ENCODE results near the gene RGS2. TPM values are rescaled to one million over a fixed set of nuclear protein-coding genes. Genes with fewer than 3 reads are reported as not detected.

Gene RGS2
- total and polyA plus RNA-seq, 9 of the 15 experiments (the other 6 are each of a cell fraction or from before 2014, with no cell fraction given), result 2.5 to 5.4 (median 3.8) TPM

DNA sequence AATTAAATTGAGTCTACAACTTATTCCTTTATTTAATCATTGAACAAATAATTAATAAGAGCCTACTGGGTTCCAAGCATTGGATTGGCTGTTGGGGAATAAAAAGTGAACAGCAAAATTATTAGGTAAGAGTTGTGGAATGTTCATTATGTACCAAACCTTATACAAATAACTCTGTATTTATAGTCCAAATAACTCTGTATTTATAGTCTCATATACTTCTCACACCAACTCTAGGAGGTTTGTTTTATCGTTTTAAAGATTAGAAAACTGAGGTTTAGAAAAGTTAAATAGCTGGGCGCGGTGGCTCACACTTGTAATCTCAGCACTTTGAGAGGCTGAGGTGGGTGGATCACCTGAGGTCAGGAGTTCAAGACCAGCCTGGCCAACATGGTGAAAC lies 40.6 kb downstream of the RGS2 start:
- TF ChIP-seq MYC (IDR thresholded peaks at IDR 0.05; ENCODE audit: low read depth, low read length) (no peak), MYC (CRISPR knock-in tag; IDR thresholded peaks at IDR 0.05; ENCODE audit: borderline replicate concordance, low read depth) (no peak), ZKSCAN8 (CRISPR knock-in tag; IDR thresholded peaks at IDR 0.05) (no peak), ZNF79 (CRISPR knock-in tag; IDR thresholded peaks at IDR 0.05; ENCODE audit: low read depth) (no peak), PCBP2 (IDR thresholded peaks at IDR 0.05; ENCODE audit: low read depth, low read length, poor library complexity, severe bottlenecking) (no peak), CBFA2T2 (conservative IDR thresholded peaks at IDR 0.05) (no peak), RBM22 (IDR thresholded peaks at IDR 0.05; ENCODE audit: low read depth, low read length, poor library complexity, severe bottlenecking) (no peak), ETS2 (tag; IDR thresholded peaks at IDR 0.05; ENCODE audit: borderline replicate concordance, poor library complexity, severe bottlenecking) (no peak), RBBP5 (IDR thresholded peaks at IDR 0.05; ENCODE audit: borderline replicate concordance, insufficient read depth, low read length, poor library complexity, severe bottlenecking) (no peak), SAP30 (IDR thresholded peaks at IDR 0.05; ENCODE audit: borderline replicate concordance, insufficient read depth, low read depth, low read length, poor library complexity, severe bottlenecking) (no peak), GATA2 (CRISPR knock-in tag; IDR thresholded peaks at IDR 0.05) (no peak), ELF1 (tag; IDR thresholded peaks at IDR 0.05) (no peak), POLR2B (IDR thresholded peaks at IDR 0.05; ENCODE audit: low read depth, partially characterized antibody) (no peak)
- TF ChIP-seq, protein P1, sequence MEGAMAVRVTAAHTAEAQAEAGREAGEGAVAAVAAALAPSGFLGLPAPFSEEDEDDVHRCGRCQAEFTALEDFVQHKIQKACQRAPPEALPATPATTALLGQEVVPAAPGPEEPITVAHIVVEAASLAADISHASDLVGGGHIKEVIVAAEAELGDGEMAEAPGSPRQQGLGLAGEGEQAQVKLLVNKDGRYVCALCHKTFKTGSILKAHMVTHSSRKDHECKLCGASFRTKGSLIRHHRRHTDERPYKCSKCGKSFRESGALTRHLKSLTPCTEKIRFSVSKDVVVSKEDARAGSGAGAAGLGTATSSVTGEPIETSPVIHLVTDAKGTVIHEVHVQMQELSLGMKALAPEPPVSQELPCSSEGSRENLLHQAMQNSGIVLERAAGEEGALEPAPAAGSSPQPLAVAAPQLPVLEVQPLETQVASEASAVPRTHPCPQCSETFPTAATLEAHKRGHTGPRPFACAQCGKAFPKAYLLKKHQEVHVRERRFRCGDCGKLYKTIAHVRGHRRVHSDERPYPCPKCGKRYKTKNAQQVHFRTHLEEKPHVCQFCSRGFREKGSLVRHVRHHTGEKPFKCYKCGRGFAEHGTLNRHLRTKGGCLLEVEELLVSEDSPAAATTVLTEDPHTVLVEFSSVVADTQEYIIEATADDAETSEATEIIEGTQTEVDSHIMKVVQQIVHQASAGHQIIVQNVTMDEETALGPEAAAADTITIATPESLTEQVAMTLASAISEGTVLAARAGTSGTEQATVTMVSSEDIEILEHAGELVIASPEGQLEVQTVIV (CRISPR knock-in tag; IDR thresholded peaks at IDR 0.05; ENCODE audit: borderline replicate concordance), result no peak
- H3K9me3 ChIP-seq (replicated peaks; ENCODE audit: control insufficient read depth, insufficient read depth, low read depth, low read length), result no peaks in the 10 kb centered on the region
- 4% methylated on average over 3 of the region's 3 CpGs for WGBS (ENCODE audit: insufficient coverage, low coverage, missing lambda C conversion rate)
- BruUV-seq (replicated peaks), result no TSS peak
- intact Hi-C loops (cut with micrococcal nuclease), result no loop called here
- H3K36me3 ChIP-seq (ENCODE audit: control insufficient read depth, insufficient read depth, low read length), result no peaks in the 10 kb centered on the region
- no peak overlapping the region for H3K9ac ChIP-seq (ENCODE audit: insufficient read depth in 1 of 2, low read depth in 2 of 2, low read length in 2 of 2)
- DNase-seq (ENCODE audit: extremely low read depth in 1 of 4, low spot score in 3 of 4) (no peak), ATAC-seq (no peak), FAIRE-seq (no peak)
- no peaks in the 10 kb centered on the region for H3K9me1 ChIP-seq (ENCODE audit: control insufficient read depth, insufficient read depth, low read length)
- no peaks in the 10 kb centered on the region for H3K4me1 ChIP-seq (replicated peaks in 1 of 2; ENCODE audit: control insufficient read depth in 2 of 2, insufficient read depth in 2 of 2, low read length in 2 of 2)
- in situ Hi-C loops (cut with MboI), result no loop called here
- CTCF ChIA-PET (ENCODE audit: low intra/inter-chr PET ratio), result no interaction called here
- H3K4me2 ChIP-seq (ENCODE audit: insufficient read depth, low read length), result no peak overlapping the region
- no peaks in the 10 kb centered on the region; a peak in 1 of 5 replicates for H3K27me3 ChIP-seq (ENCODE audit: control insufficient read depth in 2 of 2, insufficient read depth in 2 of 2, low read length in 2 of 2)
- no peaks in the 10 kb centered on the region for H4K20me1 ChIP-seq (replicated peaks; ENCODE audit: control insufficient read depth, insufficient read depth, low read length)
- no peak overlapping the region for H2AFZ ChIP-seq (ENCODE audit: low read depth, low read length)
- no peak overlapping the region for H3K27ac ChIP-seq (ENCODE audit: extremely low read depth, low read depth, low read length)
- no peaks in the 10 kb centered on the region for H3K79me2 ChIP-seq (ENCODE audit: control insufficient read depth, insufficient read depth, low read length)
- POLR2A ChIA-PET, result no interaction called here
- no peak overlapping the region for H3K4me3 ChIP-seq
